GF-D8 (cell line): ENCODE data around the gene DND1.
"Not testable (repeated sequence)": the region's sequence is repeated elsewhere in the genome, so short reads cannot be mapped to it uniquely, and the experiment has no call there.

ENCODE experiments used
- DNase-seq: peaks from one replicate; lab custom pipeline; 2025; lab: John Stamatoyannopoulos, UW

The DND1 gene

DNA sequence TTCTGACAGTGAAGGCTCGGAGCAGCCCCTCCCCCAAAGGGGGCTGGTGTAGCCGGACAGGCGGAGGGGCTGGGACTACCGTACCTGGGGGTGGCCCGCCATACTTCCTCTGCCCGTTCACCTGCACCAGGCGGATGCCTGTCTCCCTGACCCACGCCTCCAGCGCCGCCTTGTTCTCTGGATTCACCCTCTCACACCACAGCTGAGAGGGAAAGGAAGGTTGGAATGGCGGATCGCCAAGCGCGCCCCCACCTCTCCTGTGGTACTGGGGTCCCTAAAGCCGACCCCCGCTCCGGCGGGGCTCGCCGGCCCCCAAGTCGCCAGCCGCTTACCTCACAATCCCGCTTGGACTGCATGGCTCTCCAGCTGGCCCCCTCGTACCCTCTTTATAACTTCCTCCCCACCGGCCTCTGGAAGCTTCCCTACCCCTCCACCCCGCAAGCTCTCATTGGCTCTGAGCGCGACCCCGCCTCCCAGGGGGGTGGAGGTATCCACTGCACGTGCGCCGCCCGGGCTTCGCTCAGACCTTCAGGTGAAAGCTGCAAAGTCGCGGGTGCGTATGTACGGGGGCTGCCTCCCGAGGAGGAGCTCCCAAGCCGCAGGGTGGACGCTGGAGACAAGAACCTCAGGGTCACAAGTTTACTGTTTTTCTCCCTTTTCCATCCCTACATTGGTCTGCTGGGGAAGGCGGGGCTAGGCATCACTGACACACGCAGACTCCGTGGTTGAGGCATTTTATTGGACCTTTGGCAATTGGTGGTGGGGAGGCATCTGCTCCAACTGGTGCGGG is at the start of gene DND1:
TSS of gene DND1 (minus strand) at position 390 of the 790 bp plus-strand sequence. CDS start at position 356, 34 bp downstream.
- no peak for DNase-seq

GRCh38 chr5:140721395-140721794 is 48.0 kb upstream of the DND1 start:
- DNase-seq, result not testable (repeated sequence)

DNA sequence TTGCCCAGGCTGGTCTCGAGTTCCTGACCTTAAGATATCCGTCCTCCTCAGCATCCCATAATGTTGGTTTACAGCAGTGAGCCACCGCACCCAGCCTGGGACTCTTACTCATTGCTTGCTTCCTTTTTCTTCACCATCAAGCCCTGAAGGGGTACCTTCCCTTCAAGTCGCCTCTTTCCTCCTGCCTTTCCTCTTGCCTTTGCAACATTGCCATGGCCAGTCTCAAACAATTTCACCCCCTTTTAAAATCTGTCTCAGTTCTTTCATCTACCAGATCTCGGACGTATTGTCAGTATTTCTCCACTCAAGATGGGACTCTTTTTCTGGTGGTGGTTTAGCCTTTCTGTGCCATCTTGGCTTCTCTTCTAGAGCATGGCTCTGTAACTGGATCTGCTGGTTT is 47.4 kb upstream of the DND1 start:
- DNase-seq, result not testable (repeated sequence)

- no peak for DNase-seq
Observed at GRCh38 chr5:140718266-140718592, 44.9 kb upstream of the DND1 start.

GRCh38 chr5:140716238-140716637 is 42.9 kb upstream of the DND1 start:
- DNase-seq, result not testable (repeated sequence)

GRCh38 chr5:140713562-140714094 is 40.3 kb upstream of the DND1 start:
- DNase-seq, result no peak

DNA sequence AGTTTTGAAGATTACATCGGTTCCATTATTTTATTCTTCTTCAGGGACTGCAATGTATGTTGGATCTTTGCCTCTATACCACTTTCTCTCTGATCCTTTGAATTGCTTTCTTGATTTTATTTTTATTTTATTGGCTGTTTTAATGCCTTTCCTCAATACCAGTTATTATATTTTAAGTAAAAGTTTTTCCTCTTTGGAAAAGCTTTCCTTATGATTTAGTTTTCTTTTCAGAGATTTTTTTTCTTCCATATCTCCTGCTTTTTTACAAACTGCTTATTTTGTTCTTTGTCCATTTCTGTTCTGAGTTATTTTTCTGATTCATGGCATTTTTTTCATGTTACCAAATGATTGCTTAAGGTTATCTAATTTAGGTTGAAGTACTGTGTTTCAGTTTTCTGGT is 38.4 kb upstream of the DND1 start:
- DNase-seq, result no peak

DNA sequence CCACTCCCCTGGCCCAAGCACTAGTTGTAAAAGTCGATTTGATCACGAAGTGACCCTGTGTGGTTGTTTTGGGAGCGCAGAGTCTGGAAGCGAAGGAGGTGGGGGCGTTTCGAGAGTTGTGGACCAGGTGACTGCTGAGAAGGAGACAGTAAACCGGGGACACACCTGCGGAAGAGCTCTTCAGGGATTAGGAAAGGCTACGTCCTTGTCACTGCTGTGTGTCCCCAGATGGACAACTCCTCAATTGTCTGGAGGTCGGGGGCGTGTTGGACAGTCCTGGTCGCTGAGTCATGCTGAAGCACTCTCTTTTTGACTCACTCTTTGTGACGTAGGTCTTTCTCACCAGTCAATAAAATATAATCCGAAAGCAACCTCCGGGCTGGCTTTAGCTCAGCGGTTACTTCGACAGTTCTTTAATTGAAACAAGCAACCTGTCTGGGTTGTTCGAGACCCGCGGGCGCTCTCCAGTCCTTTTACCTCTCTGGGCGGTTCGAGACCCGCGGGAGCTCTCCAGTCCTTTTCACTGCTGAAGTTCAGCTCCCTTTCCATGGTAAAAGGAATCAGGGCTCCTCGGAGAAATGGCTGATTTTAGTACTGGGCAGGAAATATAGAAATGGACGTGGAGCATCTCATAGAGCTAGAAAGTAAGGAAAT is 37.6 kb upstream of the DND1 start:
- DNase-seq, result peak; percentile 64

GRCh38 chr5:140708787-140709186 is 35.4 kb upstream of the DND1 start:
- not testable (repeated sequence) for DNase-seq

GRCh38 chr5:140707812-140708211 is 34.4 kb upstream of the DND1 start:
- DNase-seq, result no peak

- peak; percentile 82 for DNase-seq
Observed at GRCh38 chr5:140700177-140701144, 27.1 kb upstream of the DND1 start, which contains the start of gene ZMAT2. TSS of gene ZMAT2 (plus strand) at chr5:140700447. CDS start at chr5:140700461, 14 bp downstream.

DNA sequence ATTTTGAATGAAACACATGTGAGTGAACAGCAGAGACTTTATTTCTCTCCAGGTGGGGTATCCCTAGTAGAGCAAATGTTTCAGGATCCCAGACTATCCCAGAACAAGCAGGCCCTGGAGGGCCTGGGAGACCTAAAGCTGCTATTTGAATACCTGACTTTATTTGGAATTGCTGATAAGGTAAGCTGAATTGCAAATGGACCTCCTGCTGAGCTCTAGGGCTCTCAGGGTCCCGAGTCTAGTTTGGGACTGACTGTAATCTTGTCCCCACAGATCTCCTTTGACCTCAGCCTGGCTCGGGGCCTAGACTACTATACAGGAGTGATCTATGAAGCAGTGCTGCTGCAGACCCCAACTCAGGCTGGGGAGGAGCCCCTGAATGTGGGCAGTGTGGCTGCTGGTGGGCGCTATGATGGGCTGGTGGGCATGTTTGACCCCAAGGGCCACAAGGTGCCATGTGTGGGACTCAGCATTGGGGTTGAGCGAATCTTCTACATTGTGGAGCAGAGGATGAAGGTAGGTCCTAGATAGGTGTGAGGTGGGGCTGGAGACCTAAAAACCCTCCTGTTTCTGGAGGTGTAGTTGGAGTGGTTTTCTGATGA is 23.6 kb upstream of the DND1 start:
- DNase-seq, result no peak

DNA sequence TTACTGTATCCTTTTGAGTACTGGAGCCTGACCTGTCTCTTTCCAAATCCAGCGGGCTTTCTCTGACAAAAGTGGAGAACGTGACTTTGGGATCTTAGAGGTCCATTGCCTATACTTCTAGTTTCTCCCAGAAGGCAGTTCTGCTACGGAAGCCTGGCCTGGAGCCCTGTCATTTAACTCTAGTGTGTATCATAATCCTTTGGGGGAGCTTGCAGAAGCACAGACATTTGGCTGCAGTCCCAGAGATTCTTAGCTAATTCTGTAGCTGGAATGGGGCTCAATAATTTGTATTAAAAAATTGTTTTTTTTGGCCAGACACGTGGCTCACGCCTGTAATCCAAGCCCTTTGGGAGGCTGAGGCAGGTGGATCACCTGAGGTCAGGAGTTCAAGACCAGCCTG is 20.9 kb upstream of the DND1 start:
- no peak for DNase-seq

DNA sequence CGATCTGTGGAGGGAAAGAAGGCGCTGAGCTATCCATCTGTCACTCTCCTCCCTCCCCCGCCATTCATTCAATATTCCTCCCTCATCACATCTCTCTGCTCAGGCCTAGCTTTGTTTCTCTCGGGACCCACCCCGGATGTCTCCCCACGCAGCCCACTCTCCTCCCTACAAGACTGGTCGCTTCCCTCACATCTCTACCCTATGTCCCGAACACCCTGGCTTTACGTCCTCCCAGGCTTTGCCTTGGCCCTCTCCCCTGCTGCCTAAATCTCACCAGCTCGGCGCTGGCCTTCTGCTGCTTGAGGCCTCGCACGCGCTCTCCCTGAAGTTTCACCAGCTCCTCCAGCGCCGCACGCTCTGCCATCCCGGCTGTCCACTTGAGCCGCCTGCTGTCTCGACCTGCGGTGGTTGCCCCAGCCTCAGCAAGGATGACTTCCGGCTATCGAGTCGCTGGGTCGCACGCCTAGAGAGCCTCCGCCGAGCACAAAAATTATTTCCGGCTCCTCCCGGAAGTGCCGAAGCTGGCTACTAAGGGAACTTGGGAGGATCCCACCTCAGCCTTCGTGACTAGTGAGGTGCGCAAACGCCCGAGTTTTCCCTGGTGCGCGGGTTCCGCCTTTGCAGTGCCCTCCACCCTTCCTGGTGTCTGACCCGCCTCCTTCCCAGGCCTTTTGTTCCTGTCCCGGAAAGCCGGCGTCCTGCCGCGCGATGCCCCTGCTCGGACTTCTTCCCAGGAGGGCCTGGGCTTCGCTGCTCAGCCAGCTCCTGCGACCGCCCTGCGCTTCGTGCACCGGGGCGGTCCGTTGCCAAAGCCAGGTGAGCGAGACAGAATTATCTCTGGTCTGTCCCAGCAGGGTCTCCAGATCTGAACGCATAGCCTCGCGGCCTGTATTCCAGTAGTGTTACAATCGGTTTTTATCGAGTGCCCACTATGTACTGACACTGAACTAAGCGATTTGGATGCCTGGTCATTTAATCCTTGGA is 17.9 kb upstream of the DND1 start, which contains the start of the genes HARS1 and HARS2:
TSS of gene HARS1 (minus strand) at position 430 of the 984 bp plus-strand sequence. CDS start at position 364, 66 bp downstream.
TSS of gene HARS2 (plus strand) at position 515 of the 984 bp plus-strand sequence. CDS start at position 709, 194 bp downstream.
- peak; percentile 58 for DNase-seq

- DNase-seq, result no peak
Observed at GRCh38 chr5:140690376-140690932, 17.1 kb upstream of the DND1 start.

GRCh38 chr5:140678993-140679392 is 5.6 kb upstream of the DND1 start:
- DNase-seq, result no peak

GRCh38 chr5:140677947-140678346 is 4.6 kb upstream of the DND1 start:
- no peak for DNase-seq

DNA sequence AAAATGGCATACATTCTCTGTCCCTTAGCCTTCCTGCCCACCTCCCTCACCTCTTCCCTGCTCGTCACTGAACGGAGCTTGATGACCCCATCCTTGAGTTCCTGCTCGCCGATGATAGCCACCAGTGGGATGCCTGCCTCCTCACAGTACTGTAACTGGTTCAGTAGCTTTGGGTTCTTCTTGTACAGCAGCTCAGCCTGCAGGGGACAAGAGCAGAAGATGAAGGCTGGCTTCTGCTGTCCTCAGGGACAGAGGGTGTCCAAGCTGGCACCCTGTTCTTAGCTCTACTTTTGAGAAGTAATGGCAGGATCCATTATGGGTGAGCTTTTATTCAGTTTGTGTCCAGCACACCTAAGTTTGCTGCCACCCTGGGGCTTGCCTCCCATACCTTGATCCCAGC is 1.3 kb upstream of the DND1 start:
- DNase-seq, result no peak

GRCh38 chr5:140674211-140674610 is 835 bp upstream of the DND1 start:
- DNase-seq, result no peak
